Measurements from ENCODE around the gene ESCO1.

DNA sequence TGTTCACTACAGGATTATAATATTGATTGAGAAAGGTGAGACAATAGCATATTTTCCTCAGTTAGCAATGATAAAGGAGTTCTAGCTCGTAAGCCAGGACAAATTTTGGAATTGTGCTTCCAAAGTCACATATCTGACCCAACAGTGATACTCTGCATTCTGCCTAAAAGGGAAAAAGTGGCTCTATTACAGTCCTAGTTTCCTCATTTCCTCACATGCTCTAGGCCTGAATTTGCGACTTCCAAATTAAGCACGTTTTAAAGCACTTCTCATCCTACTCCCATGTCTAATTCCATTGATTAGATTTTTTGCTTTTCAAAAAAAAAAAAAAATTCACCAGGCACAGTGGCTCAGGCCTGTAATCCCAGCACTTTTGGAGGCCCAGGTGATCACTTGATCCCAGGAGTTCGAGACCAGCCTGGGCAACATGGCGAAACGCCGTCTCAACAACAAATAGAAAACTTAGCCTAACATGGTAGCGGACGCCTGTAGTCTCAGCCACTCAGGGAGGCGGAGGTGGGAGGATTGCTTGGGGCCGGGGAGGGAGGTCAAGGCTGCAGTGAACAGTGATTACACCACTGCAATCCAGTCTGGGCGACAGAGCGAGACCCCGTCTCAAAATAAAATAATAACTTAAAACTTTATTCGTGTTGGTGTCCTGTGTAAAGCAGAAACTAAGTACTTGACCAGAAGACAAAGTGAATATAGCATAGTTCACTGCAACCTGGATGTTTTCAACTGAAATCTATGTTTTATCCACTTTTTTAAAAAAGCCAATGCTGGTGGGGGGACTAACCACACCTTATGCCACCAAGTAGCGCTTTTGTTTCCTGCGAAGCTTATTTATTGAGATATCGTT is 1.5 kb downstream of the ESCO1 start:
- TF ChIP-seq, protein P1, sequence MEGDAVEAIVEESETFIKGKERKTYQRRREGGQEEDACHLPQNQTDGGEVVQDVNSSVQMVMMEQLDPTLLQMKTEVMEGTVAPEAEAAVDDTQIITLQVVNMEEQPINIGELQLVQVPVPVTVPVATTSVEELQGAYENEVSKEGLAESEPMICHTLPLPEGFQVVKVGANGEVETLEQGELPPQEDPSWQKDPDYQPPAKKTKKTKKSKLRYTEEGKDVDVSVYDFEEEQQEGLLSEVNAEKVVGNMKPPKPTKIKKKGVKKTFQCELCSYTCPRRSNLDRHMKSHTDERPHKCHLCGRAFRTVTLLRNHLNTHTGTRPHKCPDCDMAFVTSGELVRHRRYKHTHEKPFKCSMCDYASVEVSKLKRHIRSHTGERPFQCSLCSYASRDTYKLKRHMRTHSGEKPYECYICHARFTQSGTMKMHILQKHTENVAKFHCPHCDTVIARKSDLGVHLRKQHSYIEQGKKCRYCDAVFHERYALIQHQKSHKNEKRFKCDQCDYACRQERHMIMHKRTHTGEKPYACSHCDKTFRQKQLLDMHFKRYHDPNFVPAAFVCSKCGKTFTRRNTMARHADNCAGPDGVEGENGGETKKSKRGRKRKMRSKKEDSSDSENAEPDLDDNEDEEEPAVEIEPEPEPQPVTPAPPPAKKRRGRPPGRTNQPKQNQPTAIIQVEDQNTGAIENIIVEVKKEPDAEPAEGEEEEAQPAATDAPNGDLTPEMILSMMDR (IDR thresholded peaks at IDR 0.05; ENCODE audit: low read length) = no peak
- no peak for TF ChIP-seq EZH2 (IDR thresholded peaks at IDR 0.05; ENCODE audit: borderline replicate concordance, low read length)
